ENCODE measurements around the gene CR2. TPM values are rescaled to one million over a fixed set of nuclear protein-coding genes. Genes with fewer than 3 reads are reported as not detected.
"Not testable (repeated sequence)": the region's sequence is repeated elsewhere in the genome, so short reads cannot be mapped to it uniquely, and the experiment has no call there.

CR2 gene
- total RNA-seq, 4 donors from 2014 or later, result 0.53 to 12.4 (median 1.1) TPM

GRCh38 chr1:207430602-207431001 is 23.5 kb upstream of the CR2 start:
- Histone ChIP-seq H3K9me3 (no peaks in the 10 kb centered on the region), H3K4me1 (no peaks in the 10 kb centered on the region), H3K36me3 (no peaks in the 10 kb centered on the region), H3K27me3 (no peaks in the 10 kb centered on the region), H3K4me3 (no peak overlapping the region), H3K27ac (peak overlapping the region in 1 of 4 donors; percentile 39)
- no peak for DNase-seq
- TF ChIP-seq POLR2A (IDR thresholded peaks at IDR 0.05) (no peak), CTCF (IDR thresholded peaks at IDR 0.05) (no peak)

GRCh38 chr1:207431508-207431907 is 22.6 kb upstream of the CR2 start:
- Histone ChIP-seq H3K27ac (peak overlapping the region in 1 of 4 donors; percentile 39), H3K9me3 (no peaks in the 10 kb centered on the region), H3K4me3 (no peak overlapping the region), H3K36me3 (no peaks in the 10 kb centered on the region), H3K4me1 (no peaks in the 10 kb centered on the region), H3K27me3 (no peaks in the 10 kb centered on the region)
- TF ChIP-seq CTCF (IDR thresholded peaks at IDR 0.05) (no peak), POLR2A (IDR thresholded peaks at IDR 0.05) (no peak)
- DNase-seq, result no peak

GRCh38 chr1:207433435-207433834 is 20.7 kb upstream of the CR2 start:
- no peak for TF ChIP-seq POLR2A (IDR thresholded peaks at IDR 0.05)
- TF ChIP-seq CTCF (IDR thresholded peaks at IDR 0.05), result no peak
- H3K27me3 ChIP-seq, result no peaks in the 10 kb centered on the region
- no peak overlapping the region for H3K4me3 ChIP-seq
- no peaks in the 10 kb centered on the region for H3K36me3 ChIP-seq
- no peak for DNase-seq
- H3K9me3 ChIP-seq, result no peaks in the 10 kb centered on the region
- no peak overlapping the region for H3K27ac ChIP-seq
- no peaks in the 10 kb centered on the region for H3K4me1 ChIP-seq

- H3K4me1 ChIP-seq, H3K9me3 ChIP-seq, H3K27ac ChIP-seq, DNase-seq, H3K36me3 ChIP-seq, H3K27me3 ChIP-seq, H3K4me3 ChIP-seq: not testable (repeated sequence)
These were observed 17.4 kb upstream of the CR2 start for GRCh38 chr1:207436746-207437145.

- TF ChIP-seq CTCF (IDR thresholded peaks at IDR 0.05), result no peak
- TF ChIP-seq POLR2A (IDR thresholded peaks at IDR 0.05), result no peak
- H3K27ac ChIP-seq, result no peak overlapping the region
- H3K27me3 ChIP-seq, result no peaks in the 10 kb centered on the region
- H3K4me1 ChIP-seq, result no peaks in the 10 kb centered on the region
- H3K9me3 ChIP-seq, result no peaks in the 10 kb centered on the region
- DNase-seq, result no peak
- no peaks in the 10 kb centered on the region for H3K36me3 ChIP-seq
- H3K4me3 ChIP-seq, result no peak overlapping the region
These were observed 13.5 kb upstream of the CR2 start for GRCh38 chr1:207440626-207441025.

- H3K4me3 ChIP-seq, result no peak overlapping the region
- no peaks in the 10 kb centered on the region for H3K36me3 ChIP-seq
- no peak for TF ChIP-seq POLR2A (IDR thresholded peaks at IDR 0.05)
- TF ChIP-seq CTCF (IDR thresholded peaks at IDR 0.05), result no peak
- no peak overlapping the region for H3K27ac ChIP-seq
- H3K27me3 ChIP-seq, result no peaks in the 10 kb centered on the region
- no peaks in the 10 kb centered on the region for H3K9me3 ChIP-seq
- no peak for DNase-seq
- no peaks in the 10 kb centered on the region for H3K4me1 ChIP-seq
These were observed 9.5 kb upstream of the CR2 start for GRCh38 chr1:207444514-207445217.
